Thyroid gland (tissue), 4 donors: Measurements from ENCODE around the gene ZNRF1. TPM values are rescaled to one million over a fixed set of nuclear protein-coding genes. Genes with fewer than 3 reads are reported as not detected.

Experiments
- DNase-seq, 2 donors: peaks; one replicate each; pipeline ENCODE4 v3.0.0-alpha.2; 2019
- H3K27ac ChIP-seq, 3 donors: fragments of 200-600 bp; sonication (generic); 1 replicate in 2 of 3; 2 replicates in 1 of 3; pipeline ENCODE4 v1.5.1; 2016 to 2019; ENCODE audit warnings: mild to moderate bottlenecking in 1 of 3, moderate library complexity in 1 of 3
- H3K27me3 ChIP-seq: fragments of 200-600 bp; sonication (generic); one replicate; pipeline ENCODE4 v1.5.1; 2019
- H3K36me3 ChIP-seq, 2 donors: fragments of 200-600 bp; sonication (generic); one replicate each; pipeline ENCODE4 v1.5.1; 2016 to 2019
- H3K4me1 ChIP-seq, 2 donors: fragments of 200-600 bp; sonication (generic); one replicate each; pipeline ENCODE4 v1.5.1; 2017 to 2019
- H3K4me3 ChIP-seq, 3 donors: fragments of 200-600 bp; sonication (generic); replicated peaks in 1 of 3; 1 replicate in 2 of 3; 2 replicates in 1 of 3; pipeline ENCODE4 v1.5.1; 2016; ENCODE audit warnings: mild to moderate bottlenecking in 1 of 3
- H3K9me3 ChIP-seq: fragments of 200-600 bp; sonication (generic); one replicate; pipeline ENCODE4 v1.5.1; 2017
- POLR2A ChIP-seq, 2 donors: fragments of 450-650 bp; IDR thresholded peaks; one replicate each; pipeline ENCODE4 v1.6.1; 2017; ENCODE audit warnings: antibody characterized with exemption in 2 of 2, mild to moderate bottlenecking in 2 of 2, moderate library complexity in 1 of 2
- WGBS, 2 donors: methylation state at CpG; one replicate each; pipeline ENCODE4 v1.1.5; 2017; 5-methylcytosine and 5-hydroxymethylcytosine counted together
- intact Hi-C: fragments of 100-400 bp; cut with DNase I; formaldehyde crosslinking; loops from one replicate; pipeline ENCODE4 v1.15.1; 2023
- total RNA-seq, 4 donors: library from RNA; depleted of rRNA; stranded (reverse); fragments of >200 nt; gene quantifications; one replicate each; pipeline ENCODE4 v1.2.3, GENCODE V29; 2016
- TF ChIP-seq, protein P1 (sequence below), 6 experiments: fragments of 200-600 bp in 3 of 6; fragments of 450-650 bp in 3 of 6; sonication (generic) in 3 of 6; IDR thresholded peaks; one replicate each; pipeline ENCODE4 v1.5.1; 2016 to 2019; ENCODE audit warnings: antibody characterized with exemption in 6 of 6, mild to moderate bottlenecking in 2 of 6, inconsistent platforms in 1 of 6, moderate library complexity in 1 of 6

The ZNRF1 gene
- total RNA-seq, 4 donors from 2014 or later = 47.4 to 94.5 (median 57.4) TPM

- Histone ChIP-seq H3K27ac (peak overlapping the region; percentile 73 to 83 (median 74)), H3K9me3 (no peaks in the 10 kb centered on the region), H3K36me3 (no peaks in the 10 kb centered on the region), H3K4me1 (peaks cover 57% of the 10 kb centered on the region in 2 donors), H3K4me3 (no peak overlapping the region), H3K27me3 (no peaks in the 10 kb centered on the region)
- intact Hi-C loops = no loop called here
- TF ChIP-seq POLR2A (IDR thresholded peaks at IDR 0.05) = no peak
- DNase-seq = peak; percentile 76 to 78
- 5 to 10% methylated on average over 3 of the region's 3 CpGs for WGBS, 2 donors
These were observed 46.1 kb downstream of the ZNRF1 start for GRCh38 chr16:75044800-75045361.

- Histone ChIP-seq H3K4me3 (no peak overlapping the region), H3K27me3 (no peaks in the 10 kb centered on the region), H3K36me3 (no peaks in the 10 kb centered on the region), H3K27ac (peak overlapping the region; percentile 73 to 83 (median 74)), H3K4me1 (peaks cover 57% of the 10 kb centered on the region in 2 donors), H3K9me3 (no peaks in the 10 kb centered on the region)
- WGBS, 2 donors = 51 to 53% methylated on average over 3 of the region's 3 CpGs
- no peak for TF ChIP-seq POLR2A (IDR thresholded peaks at IDR 0.05)
- TF ChIP-seq, protein P1, sequence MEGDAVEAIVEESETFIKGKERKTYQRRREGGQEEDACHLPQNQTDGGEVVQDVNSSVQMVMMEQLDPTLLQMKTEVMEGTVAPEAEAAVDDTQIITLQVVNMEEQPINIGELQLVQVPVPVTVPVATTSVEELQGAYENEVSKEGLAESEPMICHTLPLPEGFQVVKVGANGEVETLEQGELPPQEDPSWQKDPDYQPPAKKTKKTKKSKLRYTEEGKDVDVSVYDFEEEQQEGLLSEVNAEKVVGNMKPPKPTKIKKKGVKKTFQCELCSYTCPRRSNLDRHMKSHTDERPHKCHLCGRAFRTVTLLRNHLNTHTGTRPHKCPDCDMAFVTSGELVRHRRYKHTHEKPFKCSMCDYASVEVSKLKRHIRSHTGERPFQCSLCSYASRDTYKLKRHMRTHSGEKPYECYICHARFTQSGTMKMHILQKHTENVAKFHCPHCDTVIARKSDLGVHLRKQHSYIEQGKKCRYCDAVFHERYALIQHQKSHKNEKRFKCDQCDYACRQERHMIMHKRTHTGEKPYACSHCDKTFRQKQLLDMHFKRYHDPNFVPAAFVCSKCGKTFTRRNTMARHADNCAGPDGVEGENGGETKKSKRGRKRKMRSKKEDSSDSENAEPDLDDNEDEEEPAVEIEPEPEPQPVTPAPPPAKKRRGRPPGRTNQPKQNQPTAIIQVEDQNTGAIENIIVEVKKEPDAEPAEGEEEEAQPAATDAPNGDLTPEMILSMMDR (IDR thresholded peaks at IDR 0.05) = no peak
- intact Hi-C loops = no loop called here
- DNase-seq = no peak
These were observed 46.6 kb downstream of the ZNRF1 start for GRCh38 chr16:75045424-75045823.

GRCh38 chr16:75048054-75048453, 49.2 kb downstream of the ZNRF1 start:
- Histone ChIP-seq H3K4me1 (peaks cover 50 to 51% of the 10 kb centered on the region in 2 donors), H3K9me3 (no peaks in the 10 kb centered on the region), H3K27me3 (no peaks in the 10 kb centered on the region), H3K27ac (peak overlapping the region in 2 of 3 donors; percentile 6 to 51), H3K4me3 (no peak overlapping the region), H3K36me3 (no peaks in the 10 kb centered on the region)
- no peak for TF ChIP-seq POLR2A (IDR thresholded peaks at IDR 0.05)
- TF ChIP-seq, protein P1 (IDR thresholded peaks at IDR 0.05) = no peak
- DNase-seq = no peak
- intact Hi-C loops = no loop called here
- 86 to 89% methylated on average over 4 of the region's 4 CpGs for WGBS, 2 donors

GRCh38 chr16:75048530-75048929, 49.7 kb downstream of the ZNRF1 start:
- intact Hi-C loops = no loop called here
- Histone ChIP-seq H3K27ac (peak overlapping the region in 2 of 3 donors; percentile 6 to 51), H3K9me3 (no peaks in the 10 kb centered on the region), H3K27me3 (no peaks in the 10 kb centered on the region), H3K4me1 (peaks cover 48 to 51% of the 10 kb centered on the region in 2 donors), H3K4me3 (no peak overlapping the region), H3K36me3 (no peaks in the 10 kb centered on the region)
- 78 to 80% methylated on average over 8 of the region's 8 CpGs for WGBS, 2 donors
- TF ChIP-seq, protein P1 (IDR thresholded peaks at IDR 0.05) = no peak
- no peak for TF ChIP-seq POLR2A (IDR thresholded peaks at IDR 0.05)
- DNase-seq = no peak

- H3K4me3 ChIP-seq = no peak overlapping the region
- no peaks in the 10 kb centered on the region for H3K9me3 ChIP-seq
- DNase-seq = no peak
- TF ChIP-seq, protein P1 (IDR thresholded peaks at IDR 0.05) = no peak
- no peak for TF ChIP-seq POLR2A (IDR thresholded peaks at IDR 0.05)
- H3K4me1 ChIP-seq = peaks cover 37 to 38% of the 10 kb centered on the region in 2 donors
- intact Hi-C loops = no loop called here
- 93% methylated on average over 6 of the region's 6 CpGs for WGBS, 2 donors
- no peaks in the 10 kb centered on the region for H3K36me3 ChIP-seq
- H3K27me3 ChIP-seq = no peaks in the 10 kb centered on the region
- peak overlapping the region in 1 of 3 donors; percentile 0 for H3K27ac ChIP-seq
These were observed 53.8 kb downstream of the ZNRF1 start for GRCh38 chr16:75052481-75053202.
